ENCODE data around the gene C1D.

GRCh38 chr2:68086166-68086565 is 23.4 kb upstream of the C1D start:
- TF ChIP-seq CTCF (IDR thresholded peaks at IDR 0.05) (no peak), POLR2A (IDR thresholded peaks at IDR 0.05) (no peak)

Measured in uterus (tissue), 2 donors.